Mammary epithelial cell (primary cell): Measurements from ENCODE around the gene ALPI.

Source experiments
- CTCF ChIP-seq, 2 donors: IDR thresholded peaks in 1 of 2; conservative IDR thresholded peaks in 1 of 2; 2 replicates each; pipeline ENCODE4 v1.5.1; 2011 to 2012; ENCODE audit warnings: inconsistent platforms in 2 of 2, low read length in 2 of 2, mild to moderate bottlenecking in 2 of 2, control low read depth in 1 of 2, low read depth in 1 of 2; ENCODE audit not compliant: insufficient read depth in 1 of 2; ENCODE audit errors: extremely low read depth in 1 of 2
- EZH2 ChIP-seq: IDR thresholded peaks from 2 replicates; pipeline ENCODE4 v1.6.1; 2012; ENCODE audit warnings: low read length, inconsistent platforms, borderline replicate concordance

DNA sequence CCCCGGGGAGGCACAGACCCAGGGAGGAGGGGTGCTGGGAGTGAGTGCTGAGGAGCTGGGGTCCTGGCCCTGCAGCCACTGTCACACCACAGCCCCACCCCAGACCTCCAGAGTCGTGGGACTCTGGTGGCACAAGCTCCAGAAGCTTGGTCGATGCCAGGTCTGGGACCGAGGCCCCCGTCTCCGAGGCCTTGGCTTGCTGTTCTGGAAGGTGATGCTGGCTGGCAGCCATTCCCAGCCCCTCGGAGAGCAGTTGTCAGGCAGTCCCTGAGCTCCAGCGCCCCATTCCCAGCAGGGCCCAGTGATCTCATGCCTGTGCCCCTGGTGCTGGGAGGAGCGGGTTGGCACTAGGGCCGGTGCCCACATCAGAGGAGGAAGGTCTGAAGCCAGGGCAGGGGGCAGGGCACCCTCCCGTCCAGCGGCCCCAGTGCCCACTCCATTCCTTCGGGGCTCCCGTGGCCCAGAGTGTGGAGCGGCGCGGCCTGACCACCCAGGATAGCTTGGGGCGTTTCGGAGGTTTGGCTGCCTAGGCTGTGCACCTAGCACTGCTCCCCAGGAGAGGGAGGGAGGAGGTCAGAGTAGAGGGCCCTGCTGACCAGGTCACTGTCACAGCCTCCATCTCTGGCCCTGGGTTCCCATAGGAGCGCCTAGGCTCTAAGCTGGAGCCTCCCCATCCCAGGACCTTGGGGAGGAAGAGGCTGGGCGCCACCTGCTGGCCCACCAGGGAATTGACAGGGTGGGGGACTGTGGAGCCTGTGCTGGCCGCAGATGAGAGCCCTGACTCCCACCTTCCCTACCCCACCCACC lies 16.8 kb upstream of the ALPI start:
- peak; percentile 17 to 48 for TF ChIP-seq CTCF (conservative IDR thresholded peaks at IDR 0.05 in 1 of 2, IDR thresholded peaks at IDR 0.05 in 1 of 2; ENCODE audit: extremely low read depth in 1 of 2, insufficient read depth in 1 of 2, low read depth in 1 of 2, low read length in 2 of 2)
- no peak for TF ChIP-seq EZH2
